Mononuclear cell (primary cell): Measurements from ENCODE around the gene DLG5. TPM values are rescaled to one million over a fixed set of nuclear protein-coding genes. Genes with fewer than 3 reads are reported as not detected.

ENCODE experiments used
- H3K27me3 ChIP-seq: 2 replicates; pipeline ENCODE4 v1.6.0; 2011; ENCODE audit warnings: low read length, control low read depth; ENCODE audit not compliant: insufficient read depth
- H3K4me1 ChIP-seq: 2 replicates; pipeline ENCODE4 v1.5.1; 2011; ENCODE audit warnings: mild to moderate bottlenecking, low read length, control low read depth; ENCODE audit not compliant: insufficient read depth
- H3K4me3 ChIP-seq: 2 replicates; pipeline ENCODE4 v1.5.1; 2011; ENCODE audit warnings: mild to moderate bottlenecking, low read length, moderate library complexity
- H3K9me3 ChIP-seq: 2 replicates; pipeline ENCODE4 v1.5.1; 2011; ENCODE audit warnings: low read depth, mild to moderate bottlenecking, control low read depth, low read length
- total RNA-seq: library from RNA; depleted of rRNA; stranded (reverse); fragments of >200 nt; gene quantifications from one replicate; pipeline ENCODE4 v1.2.3, GENCODE V29; 2012

DLG5 gene
- total RNA-seq, 1 donor, result 3.7 TPM

- no peaks in the 10 kb centered on the region for H3K27me3 ChIP-seq
- peaks cover 3% of the 10 kb centered on the region for H3K4me1 ChIP-seq
- H3K9me3 ChIP-seq, result no peaks in the 10 kb centered on the region
- H3K4me3 ChIP-seq, result no peak overlapping the region
These were observed 63.1 kb downstream of the DLG5 start for GRCh38 chr10:77863446-77863845.

GRCh38 chr10:77862595-77862994, 64.0 kb downstream of the DLG5 start:
- Histone ChIP-seq H3K4me1 (peaks cover 3% of the 10 kb centered on the region), H3K4me3 (no peak overlapping the region), H3K9me3 (no peaks in the 10 kb centered on the region), H3K27me3 (no peaks in the 10 kb centered on the region)

DNA sequence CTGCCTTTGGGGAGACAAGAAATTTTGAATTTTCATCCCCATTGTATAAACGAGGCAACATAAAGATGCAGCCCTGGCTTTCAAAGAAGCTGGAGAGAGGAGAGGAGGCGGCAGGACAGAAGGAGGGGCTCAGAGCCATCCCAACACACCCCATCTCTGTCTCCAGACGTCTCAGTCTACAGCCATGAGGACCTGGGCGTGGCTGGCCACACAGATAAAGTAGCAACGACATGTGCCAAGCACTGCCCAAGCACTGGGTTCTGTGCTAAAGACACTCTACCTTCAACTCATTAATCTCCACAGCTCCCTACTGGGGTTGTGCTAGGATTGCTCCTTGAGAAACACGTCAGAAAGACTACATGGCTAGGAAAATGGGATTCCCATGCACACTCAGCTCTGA, 65.2 kb downstream of the DLG5 start:
- H3K4me3 ChIP-seq, result no peak overlapping the region
- no peaks in the 10 kb centered on the region for H3K9me3 ChIP-seq
- H3K4me1 ChIP-seq, result no peaks in the 10 kb centered on the region
- no peaks in the 10 kb centered on the region for H3K27me3 ChIP-seq

- Histone ChIP-seq H3K27me3 (no peaks in the 10 kb centered on the region), H3K4me1 (no peaks in the 10 kb centered on the region), H3K9me3 (no peaks in the 10 kb centered on the region), H3K4me3 (no peak overlapping the region)
These were observed 66.7 kb downstream of the DLG5 start for GRCh38 chr10:77859865-77860282.

- Histone ChIP-seq H3K9me3 (no peaks in the 10 kb centered on the region), H3K27me3 (no peaks in the 10 kb centered on the region), H3K4me3 (no peak overlapping the region), H3K4me1 (no peaks in the 10 kb centered on the region)
These were observed 67.2 kb downstream of the DLG5 start for GRCh38 chr10:77859200-77859864.

DNA sequence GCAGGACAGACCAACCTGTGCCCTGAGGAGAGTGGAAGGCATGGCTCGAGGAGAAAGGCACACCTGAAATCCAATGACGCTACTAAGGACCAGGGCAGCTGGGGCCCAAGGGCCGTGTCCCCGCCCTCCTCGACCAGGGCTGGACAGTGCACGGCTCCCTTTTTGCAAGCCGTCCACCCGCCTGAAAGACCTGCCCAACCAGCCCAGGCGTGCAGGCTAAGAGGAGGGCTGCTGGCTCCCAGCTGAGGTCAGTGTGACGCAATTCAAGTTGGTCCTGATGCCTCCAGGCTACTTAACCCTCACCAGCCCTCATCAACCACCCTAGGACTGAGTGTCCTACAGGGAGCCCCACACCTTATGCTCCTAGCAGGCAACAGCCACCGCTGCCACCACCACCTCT, 69.3 kb downstream of the DLG5 start:
- H3K4me3 ChIP-seq, result no peak overlapping the region
- H3K27me3 ChIP-seq, result no peaks in the 10 kb centered on the region
- no peaks in the 10 kb centered on the region for H3K4me1 ChIP-seq
- no peaks in the 10 kb centered on the region for H3K9me3 ChIP-seq

GRCh38 chr10:77856566-77856965, 70.0 kb downstream of the DLG5 start:
- no peaks in the 10 kb centered on the region for H3K4me1 ChIP-seq
- H3K27me3 ChIP-seq, result no peaks in the 10 kb centered on the region
- no peaks in the 10 kb centered on the region for H3K9me3 ChIP-seq
- no peak overlapping the region for H3K4me3 ChIP-seq

DNA sequence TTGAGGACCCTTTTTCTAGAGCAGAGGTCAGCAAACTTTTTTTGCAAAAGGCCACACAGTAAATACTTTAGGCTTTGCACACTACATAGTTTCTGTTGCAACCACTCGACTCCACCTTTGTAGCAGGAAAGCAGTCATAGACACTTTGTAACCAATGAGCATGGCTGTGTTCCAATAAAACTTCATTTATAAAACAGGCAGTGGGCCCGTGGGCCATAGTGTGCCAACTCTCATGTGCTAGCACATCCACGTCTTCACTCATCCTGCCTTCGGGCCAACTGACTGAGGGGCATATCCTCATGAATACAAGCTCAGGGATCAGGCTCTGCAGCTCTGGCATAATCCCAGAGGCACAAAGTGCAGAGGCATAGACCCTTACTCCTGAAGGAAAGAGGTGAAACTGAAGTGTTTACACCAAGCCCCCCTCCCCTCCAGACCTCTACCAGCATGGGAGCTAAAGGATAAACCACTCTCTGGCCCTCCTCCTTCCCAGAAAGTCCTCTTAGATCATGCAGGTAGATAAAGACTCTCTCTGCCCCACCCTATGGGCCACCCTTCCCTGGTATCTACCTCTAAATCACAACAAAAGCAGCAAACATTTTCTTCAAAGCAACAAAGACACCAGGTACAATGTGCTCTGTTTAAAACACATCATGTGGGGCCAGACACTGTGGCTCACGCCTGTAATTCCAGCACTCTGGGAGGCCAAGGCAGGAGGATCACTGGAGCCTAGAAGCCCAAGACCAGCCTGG, 71.0 kb downstream of the DLG5 start:
- H3K9me3 ChIP-seq, result no peaks in the 10 kb centered on the region
- no peaks in the 10 kb centered on the region for H3K27me3 ChIP-seq
- H3K4me3 ChIP-seq, result no peak overlapping the region
- H3K4me1 ChIP-seq, result no peaks in the 10 kb centered on the region

DNA sequence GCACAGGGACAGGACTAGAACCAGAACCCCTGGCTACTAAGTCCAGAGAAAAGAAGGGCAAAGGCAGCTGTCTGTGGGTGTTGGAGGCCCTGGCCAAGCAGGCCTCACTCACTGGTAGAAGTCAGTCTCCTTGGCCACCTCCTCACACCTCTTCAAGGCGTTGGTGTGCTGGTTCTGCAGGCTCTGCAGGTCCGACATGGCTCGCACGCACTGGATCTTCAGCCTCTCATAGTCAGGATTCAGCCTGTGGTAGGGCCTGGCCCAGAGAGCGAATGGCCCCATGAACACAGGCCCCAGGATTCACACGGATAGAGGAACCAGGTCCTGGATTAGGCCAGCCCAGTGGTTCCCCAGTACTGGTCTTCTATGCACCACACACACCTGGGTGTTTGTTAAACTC, 72.4 kb downstream of the DLG5 start:
- H3K9me3 ChIP-seq, result no peaks in the 10 kb centered on the region
- no peaks in the 10 kb centered on the region for H3K27me3 ChIP-seq

DNA sequence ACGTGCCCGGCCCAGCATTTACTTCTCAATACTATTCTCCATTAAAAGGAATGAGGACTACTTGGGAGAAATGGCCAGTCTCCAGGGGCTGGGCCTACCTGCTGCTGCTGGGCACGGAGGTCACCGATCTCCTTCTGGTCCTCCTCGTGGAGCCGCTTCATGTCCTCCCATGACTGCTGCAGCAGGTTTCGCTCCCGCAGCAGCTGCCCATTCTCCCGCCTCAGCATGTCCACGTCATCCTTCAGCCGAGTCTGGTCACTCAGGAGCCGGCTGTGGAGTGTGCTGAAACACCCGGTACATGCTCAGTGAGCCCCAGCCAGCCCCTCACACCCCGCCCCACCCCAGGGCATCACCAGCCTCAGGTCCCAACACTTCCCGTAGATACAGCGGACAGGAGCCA, 73.3 kb downstream of the DLG5 start:
- Histone ChIP-seq H3K9me3 (no peaks in the 10 kb centered on the region), H3K27me3 (no peaks in the 10 kb centered on the region), H3K4me1 (no peaks in the 10 kb centered on the region), H3K4me3 (no peak overlapping the region)

More for the DNA sequence above, 72.4 kb downstream of the DLG5 start:
- no peak overlapping the region for H3K4me3 ChIP-seq
- H3K4me1 ChIP-seq, result no peaks in the 10 kb centered on the region

GRCh38 chr10:77850620-77851231, 75.8 kb downstream of the DLG5 start:
- no peak overlapping the region for H3K4me3 ChIP-seq
- H3K9me3 ChIP-seq, result no peaks in the 10 kb centered on the region
- peaks cover 3% of the 10 kb centered on the region for H3K4me1 ChIP-seq
- no peaks in the 10 kb centered on the region for H3K27me3 ChIP-seq

DNA sequence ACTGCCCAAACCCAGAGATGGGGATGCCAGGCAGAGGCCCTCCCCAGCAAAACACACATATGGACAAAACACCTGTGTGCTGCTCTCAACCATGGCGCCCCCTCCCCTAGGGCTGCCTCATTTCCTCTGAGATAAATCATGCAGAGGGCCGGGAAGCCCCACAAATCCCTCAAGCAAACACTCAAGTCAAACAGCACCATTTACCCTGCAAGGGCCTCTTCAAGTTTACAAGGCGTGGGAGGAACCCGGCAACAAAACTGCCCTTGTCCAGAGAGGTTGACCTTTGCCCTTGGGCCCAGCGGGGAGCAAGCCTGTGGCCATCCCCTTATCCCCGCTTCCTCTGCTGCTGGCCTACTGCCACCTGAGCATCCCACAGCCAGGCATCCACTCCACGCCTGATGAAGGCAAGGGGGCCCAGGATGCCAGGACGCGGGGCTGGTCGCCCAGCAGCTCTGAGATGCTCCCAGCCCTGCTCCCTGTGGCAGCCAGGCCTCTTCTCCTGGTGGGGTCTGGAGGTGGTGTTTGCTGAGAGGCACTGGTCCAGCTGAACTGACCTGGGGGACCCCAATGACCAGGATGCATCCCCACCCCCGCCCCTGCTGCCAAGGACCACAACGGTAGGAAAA, 77.4 kb downstream of the DLG5 start:
- Histone ChIP-seq H3K4me1 (peaks cover 3% of the 10 kb centered on the region), H3K27me3 (no peaks in the 10 kb centered on the region), H3K9me3 (no peaks in the 10 kb centered on the region), H3K4me3 (no peak overlapping the region)

- Histone ChIP-seq H3K9me3 (no peaks in the 10 kb centered on the region), H3K4me3 (no peak overlapping the region), H3K27me3 (no peaks in the 10 kb centered on the region), H3K4me1 (peaks cover 3% of the 10 kb centered on the region)
These were observed 79.7 kb downstream of the DLG5 start for GRCh38 chr10:77846718-77847311.

DNA sequence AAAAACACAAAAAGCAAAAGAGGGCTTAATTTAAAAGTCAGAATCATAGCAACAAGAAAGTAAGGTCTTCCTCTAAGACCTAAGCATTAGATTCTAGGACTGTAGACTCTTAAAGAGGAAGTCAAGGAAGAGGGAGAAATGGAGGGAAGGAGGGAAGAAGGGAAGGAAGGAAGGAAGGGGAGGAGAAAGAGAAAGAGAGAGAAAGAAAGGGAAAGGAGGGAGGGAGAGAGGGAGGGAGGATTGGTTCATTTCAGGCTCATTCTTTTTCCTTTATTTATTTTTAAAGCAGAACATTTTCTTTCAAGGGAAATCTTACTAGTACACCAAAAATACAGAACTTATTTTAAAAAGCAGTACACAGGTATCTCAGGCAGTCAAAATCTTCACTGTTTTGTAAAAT, 81.1 kb downstream of the DLG5 start:
- Histone ChIP-seq H3K4me3 (no peak overlapping the region), H3K4me1 (peaks cover 3% of the 10 kb centered on the region), H3K9me3 (no peaks in the 10 kb centered on the region), H3K27me3 (no peaks in the 10 kb centered on the region)
